ENCODE results near the gene LSMEM2.
"Not testable (repeated sequence)": the region's sequence is repeated elsewhere in the genome, so short reads cannot be mapped to it uniquely, and the experiment has no call there.

LSMEM2 gene

DNA sequence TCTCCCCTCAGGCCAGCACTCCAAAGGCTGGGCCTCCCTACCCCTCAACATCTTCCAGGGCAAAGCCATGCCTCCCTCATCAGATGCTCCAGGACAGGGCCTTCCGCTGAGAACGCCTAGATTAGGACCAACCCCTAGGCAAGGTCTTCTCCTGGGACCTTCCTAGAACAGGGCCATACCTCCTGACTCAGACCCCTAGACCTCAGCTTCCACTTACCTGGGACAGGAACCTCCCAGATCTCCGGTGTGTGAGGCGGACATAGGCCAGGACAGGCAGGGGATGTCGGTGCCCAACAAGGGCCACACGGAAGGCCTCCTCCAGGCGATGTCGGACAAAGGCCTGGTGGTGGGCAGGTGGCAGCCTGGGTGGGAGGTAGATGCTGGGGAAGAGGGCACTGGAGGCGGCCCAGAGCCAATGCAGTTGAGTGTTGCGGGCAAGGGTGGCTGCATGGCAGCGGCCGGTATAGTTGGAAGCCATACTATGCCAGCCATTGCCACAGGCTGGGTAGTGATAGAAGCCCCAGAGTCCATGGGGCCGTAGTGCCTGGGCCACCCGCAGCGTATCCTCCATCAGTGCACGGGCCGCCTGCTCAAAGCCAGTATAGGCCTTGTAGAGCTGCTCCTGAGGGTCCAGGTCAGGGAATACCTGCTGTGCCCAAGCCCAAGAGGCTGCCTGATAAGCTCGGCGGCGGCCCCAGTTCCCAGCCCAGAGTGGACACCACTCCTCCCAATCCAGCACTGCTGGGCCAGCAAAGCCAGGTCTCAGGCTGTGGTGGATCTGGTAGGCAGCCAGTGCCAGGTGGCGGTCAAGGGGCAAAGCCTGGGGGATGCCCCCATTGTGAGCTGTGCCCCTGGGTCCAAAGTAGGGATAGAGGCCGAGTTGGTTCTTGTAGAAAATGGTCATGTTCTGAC is 15.9 kb downstream of the LSMEM2 start:
- H3K4me3 ChIP-seq (ENCODE audit: low read length): no peak overlapping the region
- no peak for DNase-seq (ENCODE audit: low read depth, low spot score)

DNA sequence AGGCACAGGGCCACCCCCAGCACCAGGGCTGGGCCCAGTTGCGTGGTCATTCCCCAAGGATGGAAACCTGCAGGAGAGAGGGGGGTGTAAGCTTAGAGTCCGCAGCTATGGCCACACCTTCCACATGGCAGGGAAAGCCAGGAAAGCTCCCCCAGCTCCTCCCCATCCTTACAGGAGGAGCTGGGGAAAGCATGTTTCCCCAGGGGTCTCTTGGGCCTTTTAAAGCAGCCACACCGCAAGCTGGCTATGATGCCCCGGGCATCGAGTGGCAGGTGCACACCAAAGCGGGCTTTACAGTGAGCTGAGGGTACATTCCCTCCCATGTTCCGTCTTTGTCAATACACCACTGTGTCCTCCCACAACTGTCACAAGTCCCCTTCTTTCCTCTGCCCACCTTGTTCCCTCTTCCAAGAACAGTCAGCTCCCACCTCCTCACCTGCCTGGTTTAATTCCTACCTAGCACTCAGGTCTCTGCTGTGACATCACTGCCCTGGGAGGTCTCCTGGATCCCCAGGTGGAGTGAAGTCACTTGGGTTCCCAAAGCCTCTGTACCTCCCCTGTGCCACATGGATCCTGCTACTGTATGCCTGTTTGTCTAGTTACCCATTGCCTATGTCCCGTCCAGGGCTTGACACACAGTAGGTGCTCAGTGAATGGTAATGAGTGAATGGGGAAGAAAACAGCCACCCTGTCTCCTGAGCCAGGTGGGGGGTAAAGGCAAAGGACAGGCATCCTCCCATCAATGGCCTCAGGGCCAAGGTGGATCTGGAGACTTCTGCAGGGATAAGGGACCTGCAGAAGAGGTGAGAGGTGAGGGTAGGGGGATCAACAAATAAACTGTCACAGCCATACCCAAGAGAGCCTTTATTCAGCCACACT is 16.9 kb downstream of the LSMEM2 start:
- H3K4me3 ChIP-seq (ENCODE audit: low read length): no peak overlapping the region
- no peak for DNase-seq (ENCODE audit: low read depth, low spot score)

DNA sequence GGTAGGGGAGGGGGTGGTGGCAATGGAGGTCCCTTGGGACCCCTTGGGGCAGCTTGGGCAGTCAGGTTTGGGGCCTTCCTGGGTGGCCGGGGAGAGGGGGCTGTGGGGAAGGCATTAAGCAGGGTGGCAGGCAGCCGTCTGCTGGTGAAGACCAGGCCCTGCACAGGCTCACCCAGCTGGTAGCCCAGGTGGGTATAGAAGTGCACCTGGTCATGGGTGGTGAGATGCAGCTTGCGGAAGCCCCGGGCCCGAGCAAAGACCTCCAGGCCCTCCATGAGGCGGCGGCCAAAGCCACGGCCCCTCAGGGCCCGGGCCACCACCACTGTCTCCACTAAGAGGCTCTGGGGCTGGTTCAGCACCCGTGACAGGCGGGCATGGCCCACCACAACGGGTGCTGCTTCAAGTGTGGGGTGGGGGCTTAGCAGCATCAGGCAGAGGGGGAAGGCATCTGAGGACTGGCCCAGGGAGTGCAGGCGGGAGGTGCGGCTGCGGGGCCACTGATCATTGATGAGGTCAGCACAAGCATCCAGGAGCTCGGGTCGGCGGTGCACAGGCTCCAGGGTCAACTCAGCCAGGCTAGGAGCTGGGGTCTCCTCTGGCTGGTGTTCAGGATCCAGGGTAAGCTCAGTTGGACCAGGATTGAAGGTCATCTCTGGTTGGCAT is 18.0 kb downstream of the LSMEM2 start:
- no peak for DNase-seq (ENCODE audit: low read depth, low spot score)
- no peak overlapping the region for H3K4me3 ChIP-seq (ENCODE audit: low read length)

DNA sequence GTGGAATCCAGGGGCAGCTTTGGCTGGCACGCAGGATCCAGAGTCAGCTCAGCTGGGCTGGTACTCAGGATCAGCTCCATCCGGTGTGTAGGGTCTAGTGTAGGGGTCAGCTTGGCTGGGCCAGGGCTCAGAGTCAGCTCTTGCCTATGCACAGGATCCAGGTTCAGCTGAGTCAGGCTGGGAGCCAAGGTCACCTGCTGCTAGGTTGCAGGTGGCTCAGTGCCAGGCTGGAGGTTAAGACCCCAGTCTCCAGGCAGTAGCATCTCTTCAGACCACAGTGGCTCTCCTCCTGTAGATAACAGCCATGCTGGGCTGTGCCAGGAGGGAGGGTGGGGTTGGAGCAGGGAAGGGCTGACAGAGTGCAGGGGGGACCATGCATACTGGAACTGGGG is 18.5 kb downstream of the LSMEM2 start:
- no peak for DNase-seq (ENCODE audit: low read depth, low spot score)
- no peak overlapping the region for H3K4me3 ChIP-seq (ENCODE audit: low read length)

- H3K4me3 ChIP-seq (ENCODE audit: low read length): peak overlapping the region; percentile 94
- DNase-seq (ENCODE audit: low read depth, low spot score): no peak
Measured at GRCh38 chr3:50297896-50298725, 19.2 kb downstream of the LSMEM2 start.

DNA sequence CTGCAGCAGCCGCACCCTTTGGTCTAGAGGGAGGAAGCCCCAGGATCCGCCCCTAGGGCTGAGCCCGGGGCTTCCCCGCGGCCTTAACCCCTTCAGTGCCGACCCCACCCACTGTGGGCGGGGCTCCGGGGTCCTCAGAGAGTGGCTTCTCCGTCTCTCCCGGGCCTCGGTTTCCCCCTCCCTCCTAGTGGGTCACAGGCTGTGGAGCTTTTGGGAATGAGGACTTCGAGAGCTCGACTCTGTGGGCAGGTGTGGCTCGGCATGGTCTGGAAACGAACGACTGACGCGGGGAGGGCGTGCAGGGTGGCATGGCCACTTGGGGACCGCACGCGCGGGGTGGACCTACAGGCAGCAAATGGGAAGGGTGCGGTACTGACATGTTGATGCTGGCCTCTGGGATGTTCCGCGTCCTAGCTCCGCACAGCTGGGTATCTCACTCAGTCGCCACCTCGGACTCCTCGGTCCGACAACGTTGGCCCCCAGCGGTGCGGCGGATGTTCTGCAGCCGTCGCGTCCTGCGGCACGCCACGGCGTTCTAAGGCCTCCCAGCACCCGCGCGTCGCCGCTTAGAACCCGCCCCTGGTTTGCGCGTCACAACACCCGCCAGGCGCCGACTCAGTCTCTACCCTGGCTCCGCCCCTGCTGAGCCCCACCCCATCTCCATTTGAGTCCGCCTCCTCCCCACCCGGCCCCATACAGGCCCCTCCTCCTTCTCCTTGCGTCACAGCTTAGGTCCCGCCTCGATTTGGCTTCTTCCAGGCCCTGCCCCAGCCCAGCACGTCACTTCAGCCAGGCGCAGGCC is 20.1 kb downstream of the LSMEM2 start, which contains the start of the genes HYAL3 and NAA80:
TSS of gene HYAL3 (minus strand) at position 570 of the 802 bp plus-strand sequence. CDS start 3,803 bp downstream, outside the sequence.
TSS of gene NAA80 (minus strand) at position 570 of the 802 bp plus-strand sequence. CDS start 1,942 bp downstream, outside the sequence.
- DNase-seq (ENCODE audit: low read depth, low spot score): peak; percentile 99
- peak within 1 kb of the TSS; percentile 94 for H3K4me3 ChIP-seq (ENCODE audit: low read length)

GRCh38 chr3:50299638-50299928 is 20.7 kb downstream of the LSMEM2 start:
- DNase-seq (ENCODE audit: low read depth, low spot score): no peak
- H3K4me3 ChIP-seq (ENCODE audit: low read length): peak overlapping the region; percentile 71

GRCh38 chr3:50299929-50300680 is 21.2 kb downstream of the LSMEM2 start:
- no peak for DNase-seq (ENCODE audit: low read depth, low spot score)
- H3K4me3 ChIP-seq (ENCODE audit: low read length): peak overlapping the region; percentile 71

GRCh38 chr3:50300681-50301254 is 21.9 kb downstream of the LSMEM2 start:
- no peak for DNase-seq (ENCODE audit: low read depth, low spot score)
- no peak overlapping the region for H3K4me3 ChIP-seq (ENCODE audit: low read length)

- DNase-seq (ENCODE audit: low read depth, low spot score): no peak
- no peak overlapping the region for H3K4me3 ChIP-seq (ENCODE audit: low read length)
Measured at GRCh38 chr3:50302095-50303012, 23.5 kb downstream of the LSMEM2 start.

DNA sequence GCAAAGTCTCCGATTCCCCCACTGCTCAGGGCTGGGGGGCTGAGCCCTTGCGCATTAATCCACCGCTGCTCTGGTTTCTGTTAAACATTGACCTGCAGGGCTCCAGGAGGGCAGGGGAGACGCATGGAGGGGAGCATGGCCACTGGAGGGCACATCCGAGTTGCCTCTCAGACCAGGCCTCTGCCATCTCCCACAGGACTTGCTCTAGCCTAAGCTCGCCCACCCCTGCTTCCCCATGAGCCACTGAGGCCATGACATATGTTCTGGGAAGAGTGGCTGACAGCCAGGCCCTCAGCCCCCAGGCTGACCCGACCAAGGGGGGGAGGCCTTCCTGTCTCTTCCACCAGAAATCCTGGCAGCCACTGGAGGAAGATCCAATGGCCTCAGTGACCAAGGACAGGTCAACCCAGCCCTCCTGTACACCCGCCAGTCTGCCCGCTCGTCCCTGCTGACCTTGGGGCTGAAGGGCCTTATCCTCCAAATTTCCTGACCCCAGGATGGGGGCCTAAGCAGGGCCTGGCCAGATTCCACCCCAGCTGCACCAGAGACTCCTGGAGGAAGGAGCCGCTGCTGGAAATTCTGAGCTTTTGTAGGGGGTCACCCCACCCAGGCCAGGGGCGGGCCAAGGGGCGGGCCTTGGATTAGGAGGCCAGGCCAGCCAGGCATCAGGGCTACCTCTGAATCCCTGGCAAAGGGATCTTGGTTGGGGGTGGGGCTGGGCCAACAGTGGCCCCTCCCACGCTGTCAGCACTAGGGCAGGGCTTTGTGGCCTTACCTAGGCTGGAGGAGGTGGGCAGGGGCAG is 24.3 kb downstream of the LSMEM2 start, which contains the start of gene HYAL1:
TSS of gene HYAL1 (minus strand) at position 562 of the 803 bp plus-strand sequence. CDS start 618 bp downstream, outside the sequence.
- no peak for DNase-seq (ENCODE audit: low read depth, low spot score)
- H3K4me3 ChIP-seq (ENCODE audit: low read length): no peak within 1 kb of the TSS

- DNase-seq (ENCODE audit: low read depth, low spot score): no peak
- no peak overlapping the region for H3K4me3 ChIP-seq (ENCODE audit: low read length)
Measured at GRCh38 chr3:50304601-50305000, 25.7 kb downstream of the LSMEM2 start.

GRCh38 chr3:50312041-50312440 is 33.2 kb downstream of the LSMEM2 start:
- H3K4me3 ChIP-seq (ENCODE audit: low read length); DNase-seq (ENCODE audit: low read depth, low spot score): not testable (repeated sequence)

- DNase-seq (ENCODE audit: low read depth, low spot score): no peak
- no peak overlapping the region for H3K4me3 ChIP-seq (ENCODE audit: low read length)
Measured at GRCh38 chr3:50314342-50314741, 35.5 kb downstream of the LSMEM2 start.

DNA sequence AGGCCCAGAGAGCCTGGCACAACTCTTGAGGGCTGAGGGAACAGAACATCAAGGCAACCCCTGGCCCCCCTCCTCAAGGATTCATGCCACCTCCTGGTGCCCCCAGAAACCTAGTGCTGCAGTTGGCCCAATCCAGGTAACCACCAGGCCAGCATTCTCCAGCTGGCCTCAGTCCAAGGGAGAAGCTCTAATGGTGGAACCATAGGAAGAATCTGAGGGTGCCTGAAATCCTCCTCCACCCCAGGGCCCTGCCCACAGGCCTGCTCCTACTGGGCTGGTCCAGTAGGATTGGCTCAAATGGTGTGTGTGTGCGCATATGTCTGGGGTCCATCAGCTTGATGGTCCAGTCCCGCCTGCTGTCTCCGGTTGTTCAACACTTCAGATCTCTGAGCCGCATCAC is 35.9 kb downstream of the LSMEM2 start:
- no peak overlapping the region for H3K4me3 ChIP-seq (ENCODE audit: low read length)
- DNase-seq (ENCODE audit: low read depth, low spot score): no peak

All from Jurkat, Clone E6-1 (cell line).